Myometrial cell (primary cell): ENCODE data around the gene CYP46A1. TPM values are rescaled to one million over a fixed set of nuclear protein-coding genes. Genes with fewer than 3 reads are reported as not detected.

Source experiments
- total RNA-seq: library from RNA; depleted of rRNA; stranded (reverse); fragments of >200 nt; gene quantifications from 2 replicates; pipeline ENCODE4 v1.2.3, GENCODE V29; 2015

Gene CYP46A1
- not detected in 2 replicates for total RNA-seq

GRCh38 chr14:99683619-99684409 lies at the start of gene CYP46A1:
TSS of gene CYP46A1 (plus strand) at chr14:99684298. CDS start at chr14:99684418, 120 bp downstream.

GRCh38 chr14:99644723-99645544 lies 39.2 kb upstream of the CYP46A1 start, which contains the start of gene HHIPL1:
TSS of gene HHIPL1 (plus strand) at chr14:99645129. CDS start at chr14:99645208, 79 bp downstream.

Other genes with a start within 250 kb of the CYP46A1 start
- gene SETD3, start 203.4 kb upstream of the CYP46A1 start, total RNA-seq: 37.5 and 40.8 TPM in 2 replicates
- gene CCNK, start 202.9 kb upstream of the CYP46A1 start, total RNA-seq: 9.5 and 17.4 TPM in 2 replicates
- gene CCDC85C, start 80.1 kb upstream of the CYP46A1 start, total RNA-seq: 7.5 and 10.3 TPM in 2 replicates
- gene HHIPL1, start 39.2 kb upstream of the CYP46A1 start, total RNA-seq: 4.0 and 6.0 TPM in 2 replicates
- gene EML1, start 109.1 kb downstream of the CYP46A1 start, total RNA-seq: 4.8 and 9.5 TPM in 2 replicates